H9 (cell line): Measurements from ENCODE around the gene HLA-DRB1. TPM values are rescaled to one million over a fixed set of nuclear protein-coding genes. Genes with fewer than 3 reads are reported as not detected.

ENCODE experiments used
- DNase-seq: peaks from one replicate; pipeline ENCODE4 v3.0.0-alpha.2; 2017
- H2AFZ ChIP-seq: one replicate; pipeline ENCODE4 v1.6.1; 2013; ENCODE audit warnings: mild to moderate bottlenecking, low read length, control low read depth, moderate library complexity
- H2AK5ac ChIP-seq: 2 replicates; pipeline ENCODE4 v1.6.1; 2013; ENCODE audit warnings: low read length, control low read depth, mixed read lengths; ENCODE audit not compliant: insufficient read length
- H2BK120ac ChIP-seq: one replicate; pipeline ENCODE4 v1.6.1; 2013; ENCODE audit warnings: low read depth, mild to moderate bottlenecking, low read length, control low read depth, inconsistent platforms; ENCODE audit not compliant: poor library complexity, severe bottlenecking
- H2BK12ac ChIP-seq: 2 replicates; pipeline ENCODE4 v1.6.1; 2013; ENCODE audit warnings: low read length, control low read depth, mixed read lengths, low read depth; ENCODE audit not compliant: insufficient read length
- H2BK15ac ChIP-seq: 2 replicates; pipeline ENCODE4 v1.6.1; 2013; ENCODE audit warnings: low read depth, low read length, control low read depth
- H2BK20ac ChIP-seq: one replicate; pipeline ENCODE4 v1.6.1; 2013; ENCODE audit warnings: low read depth, mild to moderate bottlenecking, low read length, control low read depth, inconsistent platforms; ENCODE audit not compliant: poor library complexity, severe bottlenecking
- H2BK5ac ChIP-seq: 2 replicates; pipeline ENCODE4 v1.6.1; 2013; ENCODE audit warnings: low read length, control low read depth, mixed read lengths; ENCODE audit not compliant: insufficient read length
- H3K14ac ChIP-seq: 2 replicates; pipeline ENCODE4 v1.6.1; 2013; ENCODE audit warnings: low read length, control low read depth; ENCODE audit not compliant: insufficient read depth
- H3K18ac ChIP-seq: 2 replicates; pipeline ENCODE4 v1.6.1; 2013; ENCODE audit warnings: low read depth, mild to moderate bottlenecking, mixed read lengths, low read length, control low read depth; ENCODE audit not compliant: insufficient read length
- H3K23ac ChIP-seq: 2 replicates; pipeline ENCODE4 v1.6.1; 2013; ENCODE audit warnings: low read length, control low read depth, mixed read lengths, low read depth; ENCODE audit not compliant: insufficient read length
- H3K23me2 ChIP-seq: 2 replicates; pipeline ENCODE4 v1.6.1; 2013; ENCODE audit warnings: low read depth, mild to moderate bottlenecking, mixed read lengths, low read length, control low read depth; ENCODE audit not compliant: insufficient read length, poor library complexity, severe bottlenecking
- H3K27ac ChIP-seq: 2 replicates; pipeline ENCODE4 v1.5.1; 2013; ENCODE audit warnings: low read length, control low read depth, mixed read lengths, low read depth; ENCODE audit not compliant: insufficient read length
- H3K27me3 ChIP-seq: 2 replicates; pipeline ENCODE4 v1.6.1; 2013; ENCODE audit warnings: low read length, control low read depth, inconsistent platforms; ENCODE audit not compliant: insufficient read depth
- H3K4ac ChIP-seq: 2 replicates; pipeline ENCODE4 v1.6.1; 2013; ENCODE audit warnings: low read depth, mild to moderate bottlenecking, control low read depth, inconsistent platforms, low read length, moderate library complexity
- H3K4me1 ChIP-seq: 2 replicates; pipeline ENCODE4 v1.6.1; 2013; ENCODE audit warnings: low read length, control low read depth, inconsistent platforms; ENCODE audit not compliant: insufficient read depth
- H3K4me2 ChIP-seq: 2 replicates; pipeline ENCODE4 v1.6.1; 2013; ENCODE audit warnings: low read length, control low read depth, mixed read lengths; ENCODE audit not compliant: insufficient read length, insufficient read depth
- H3K56ac ChIP-seq: 2 replicates; pipeline ENCODE4 v1.6.1; 2013; ENCODE audit warnings: low read depth, mild to moderate bottlenecking, mixed read lengths, low read length, control low read depth; ENCODE audit not compliant: insufficient read length
- H3K79me1 ChIP-seq: 2 replicates; pipeline ENCODE4 v1.6.1; 2013; ENCODE audit warnings: low read depth, mild to moderate bottlenecking, moderate library complexity, low read length, control low read depth, inconsistent platforms; ENCODE audit not compliant: insufficient read depth, poor library complexity, severe bottlenecking
- H3K79me2 ChIP-seq: 2 replicates; pipeline ENCODE4 v1.6.1; 2013; ENCODE audit warnings: low read length, control low read depth, inconsistent platforms; ENCODE audit not compliant: insufficient read depth
- H3K9ac ChIP-seq: 2 replicates; pipeline ENCODE4 v1.6.1; 2013; ENCODE audit warnings: low read length, control low read depth, mixed read lengths; ENCODE audit not compliant: insufficient read length; ENCODE audit errors: extremely low read depth
- H3K9me3 ChIP-seq: one replicate; pipeline ENCODE4 v1.6.1; 2013; ENCODE audit warnings: low read depth, low read length, inconsistent platforms; ENCODE audit not compliant: control insufficient read depth
- H3T11ph ChIP-seq: one replicate; pipeline ENCODE4 v1.6.1; 2013; ENCODE audit warnings: mild to moderate bottlenecking, low read length, control low read depth, inconsistent platforms
- H4K20me1 ChIP-seq: one replicate; pipeline ENCODE4 v1.6.1; 2013; ENCODE audit not compliant: control insufficient read depth, insufficient read length, insufficient read depth
- H4K5ac ChIP-seq: 2 replicates; pipeline ENCODE4 v1.6.1; 2013; ENCODE audit warnings: low read depth, mild to moderate bottlenecking, mixed read lengths, low read length, control low read depth; ENCODE audit not compliant: insufficient read length
- H4K8ac ChIP-seq: replicated peaks from 2 replicates; pipeline ENCODE4 v1.6.1; 2013; ENCODE audit warnings: low read length, control low read depth, mixed read lengths, low read depth; ENCODE audit not compliant: insufficient read length
- H4K91ac ChIP-seq: 2 replicates; pipeline ENCODE4 v1.6.1; 2013; ENCODE audit warnings: low read depth, mild to moderate bottlenecking, moderate library complexity, mixed read lengths, low read length, control low read depth; ENCODE audit not compliant: insufficient read length
- H3K27ac Mint-ChIP-seq, 3 experiments: 2 replicates in 2 of 3; 3 replicates in 1 of 3; pipeline ENCODE4 v1.8.0; 2020 to 2021; ENCODE audit warnings: mixed read lengths in 3 of 3, mild to moderate bottlenecking in 1 of 3, moderate library complexity in 1 of 3
- H3K27me3 Mint-ChIP-seq: 2 replicates; pipeline ENCODE4 v1.8.0; 2021; ENCODE audit warnings: low read depth, mild to moderate bottlenecking, moderate library complexity, mixed read lengths
- H3K36me3 Mint-ChIP-seq, 3 experiments: 2 replicates in 2 of 3; 3 replicates in 1 of 3; pipeline ENCODE4 v1.8.0; 2020 to 2021; ENCODE audit warnings: low read depth in 3 of 3, mixed read lengths in 3 of 3; ENCODE audit not compliant: insufficient read depth in 1 of 3
- H3K4me1 Mint-ChIP-seq, 2 experiments: 2 replicates each; pipeline ENCODE4 v1.8.0; 2020; ENCODE audit warnings: mixed read lengths in 2 of 2
- H3K4me3 Mint-ChIP-seq, 2 experiments: 2 replicates in 1 of 2; 3 replicates in 1 of 2; pipeline ENCODE4 v1.8.0; 2020 to 2021; ENCODE audit warnings: mild to moderate bottlenecking in 2 of 2, mixed read lengths in 2 of 2, moderate library complexity in 1 of 2
- H3K9me3 Mint-ChIP-seq, 2 experiments: 2 replicates in 1 of 2; 3 replicates in 1 of 2; pipeline ENCODE4 v1.8.0; 2020; ENCODE audit warnings: mild to moderate bottlenecking in 2 of 2, mixed read lengths in 2 of 2, moderate library complexity in 1 of 2
- CTCF ChIP-seq: fragments of 200-600 bp; sonication (generic); conservative IDR thresholded peaks from 3 replicates; pipeline ENCODE4 v1.8.0; 2021; ENCODE audit warnings: antibody characterized with exemption, mild to moderate bottlenecking
- total RNA-seq: library from RNA; stranded (reverse); gene quantifications from 2 replicates; pipeline ENCODE4 v1.2.1, GENCODE V29; 2021

The HLA-DRB1 gene
- total RNA-seq, 1 experiment from 2014 or later = 25.9 TPM

DNA sequence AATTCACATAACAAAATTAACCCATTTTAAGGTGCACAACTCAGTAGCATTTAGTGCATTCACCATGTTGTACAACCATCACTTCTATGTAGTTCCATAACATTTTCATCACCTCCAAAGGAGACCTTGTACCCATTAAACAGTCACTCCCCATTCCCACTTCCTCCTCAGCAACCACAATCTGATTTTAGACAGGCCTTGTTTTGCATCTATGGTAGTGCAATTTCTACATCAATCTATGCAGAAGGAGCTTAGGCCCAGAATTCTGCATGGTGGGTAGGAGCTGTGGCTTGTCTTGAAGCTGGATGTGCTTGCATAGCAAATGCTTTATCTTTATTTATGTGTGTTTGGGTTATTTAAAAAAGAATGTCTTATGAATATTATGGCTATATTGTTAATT, 34.0 kb upstream of the HLA-DRB1 start:
- Mint-ChIP-seq H3K4me1 (peaks cover 8 to 14% of the 10 kb centered on the region in 2 experiments), H3K27me3 (no peaks in the 10 kb centered on the region), H3K4me3 (no peak overlapping the region), H3K27ac (no peak overlapping the region), H3K36me3 (no peaks in the 10 kb centered on the region), H3K9me3 (no peaks in the 10 kb centered on the region; a peak in 1 of 5 replicates)
- H3K4me2 ChIP-seq = no peak overlapping the region
- no peaks in the 10 kb centered on the region for H3K27me3 ChIP-seq
- no peaks in the 10 kb centered on the region for H3K23me2 ChIP-seq
- no peaks in the 10 kb centered on the region for H3K79me1 ChIP-seq
- no peak overlapping the region for H3K27ac ChIP-seq
- no peak overlapping the region for H2BK15ac ChIP-seq
- no peak overlapping the region for H4K8ac ChIP-seq
- no peaks in the 10 kb centered on the region for H3K79me2 ChIP-seq
- H4K91ac ChIP-seq = no peak overlapping the region
- H2BK12ac ChIP-seq = no peak overlapping the region
- H2BK5ac ChIP-seq = no peak overlapping the region
- H3K56ac ChIP-seq = no peak overlapping the region
- H2AFZ ChIP-seq = no peak overlapping the region
- H2BK20ac ChIP-seq = no peak overlapping the region
- H3K9ac ChIP-seq = no peak overlapping the region
- H4K20me1 ChIP-seq = no peaks in the 10 kb centered on the region
- H3K18ac ChIP-seq = no peak overlapping the region
- H2AK5ac ChIP-seq = no peak overlapping the region
- no peak overlapping the region for H3K14ac ChIP-seq
- H3K9me3 ChIP-seq = no peaks in the 10 kb centered on the region
- no peak overlapping the region for H4K5ac ChIP-seq
- no peak overlapping the region for H2BK120ac ChIP-seq
- H3T11ph ChIP-seq = no peak overlapping the region
- no peak overlapping the region for H3K4ac ChIP-seq
- H3K4me1 ChIP-seq = no peaks in the 10 kb centered on the region; the same call in 1 of the 2 replicates
- TF ChIP-seq CTCF = no peak
- DNase-seq = no peak
- no peak overlapping the region for H3K23ac ChIP-seq
